ENCODE results near the gene TIGD3. TPM values are rescaled to one million over a fixed set of nuclear protein-coding genes. Genes with fewer than 3 reads are reported as not detected.

TIGD3 gene
- total and polyA plus RNA-seq, 2 of the 13 experiments (the other 11 are each of a cell fraction or from before 2014, with no cell fraction given): 0.49 to 4.9 TPM

GRCh38 chr11:65315866-65316226, 38.7 kb upstream of the TIGD3 start (continued):
- 0 out of 2 replicates have a peak, but pooled peaks have one; percentile 16 for TF ChIP-seq KDM5A (IDR thresholded peaks at IDR 0.05; ENCODE audit: borderline replicate concordance, low read length)

- peaks cover 33% of the 10 kb centered on the region for H3K79me2 ChIP-seq (ENCODE audit: insufficient read depth, low read length)
- no peak overlapping the region for H2AFZ ChIP-seq (ENCODE audit: low read length)
Observed at GRCh38 chr11:65316227-65317024, 38.1 kb upstream of the TIGD3 start.

More at GRCh38 chr11:65316227-65317024, 38.1 kb upstream of the TIGD3 start:
- H3K9me3 ChIP-seq (ENCODE audit: low read length): no peaks in the 10 kb centered on the region
- FAIRE-seq (no peak), ATAC-seq (no peak), DNase-seq (ENCODE audit: low spot score) (no peak)
- BruUV-seq (replicated peaks): no TSS peak
- H3K4me1 ChIP-seq (ENCODE audit: insufficient read depth, low read length): peaks cover 48% of the 10 kb centered on the region
- peak overlapping the region; percentile 88 for H3K4me2 ChIP-seq (ENCODE audit: low read depth, low read length)
- H3K4me3 ChIP-seq (replicated peaks in 1 of 3; ENCODE audit: insufficient read depth in 1 of 3, low read depth in 2 of 3, low read length in 3 of 3): peak overlapping the region in 2 of 3 experiments; percentile 88 to 95; a peak in 4 of 6 replicates
- TF ChIP-seq ZBTB20 (CRISPR knock-in tag; IDR thresholded peaks at IDR 0.05; ENCODE audit: borderline replicate concordance, low read depth) (0 out of 2 replicates have a peak, but pooled peaks have one; percentile 44), AGO2 (optimal IDR thresholded peaks at IDR 0.05; ENCODE audit: low read depth, low read length) (peak; percentile 56), ZNF678 (CRISPR knock-in tag; IDR thresholded peaks at IDR 0.05) (no peak), ATAD3A (CRISPR knock-in tag; IDR thresholded peaks at IDR 0.05) (no peak), ATF7 (IDR thresholded peaks at IDR 0.05) (peak; percentile 93), ATF7 (CRISPR knock-in tag; IDR thresholded peaks at IDR 0.05) (no peak)
- H4K20me1 ChIP-seq (ENCODE audit: insufficient read depth, low read length): peaks cover 20% of the 10 kb centered on the region; the same call in 1 of the 2 replicates
- peak overlapping the region; percentile 44 for H3K9ac ChIP-seq (ENCODE audit: insufficient read depth, low read depth, low read length)
- no peaks in the 10 kb centered on the region for H3K27me3 ChIP-seq (ENCODE audit: control insufficient read depth in 1 of 2, insufficient read depth in 2 of 2, low read length in 2 of 2)
- peaks cover 2 to 12% of the 10 kb centered on the region in 2 experiments; a peak in 2 of 5 replicates for H3K36me3 ChIP-seq (replicated peaks in 1 of 2; ENCODE audit: control insufficient read depth in 1 of 2, insufficient read depth in 2 of 2, low read length in 2 of 2)
- in situ Hi-C loops (cut with HindIII; ENCODE audit: extremely low pct_ligation_motif_present, low pct_unique_long_range_greater_than_20kb): loop anchor here (5.0 kb wide), 1 partner anchor 39 kb away; no protein-coding TSS in a partner anchor
- WGBS (ENCODE audit: low lambda C conversion rate): 75% methylated on average over 15 of the region's 20 CpGs
- POLR2A ChIA-PET: interaction anchor here (0.7 to 5.5 kb wide), 9 partner anchors 8 to 181 kb away, joined by 3 to 114 read pairs (median 25); partner anchors contain the start of genes DPF2 and POLA2
- peak overlapping the region; percentile 35 for H3K27ac ChIP-seq (ENCODE audit: extremely low read length, insufficient read depth, low read length)
- CTCF ChIA-PET (ENCODE audit: low intra/inter-chr PET ratio, low total read pairs): interaction anchor here (0.7 to 4.6 kb wide), 6 partner anchors 10 to 91 kb away, joined by 3 to 139 read pairs (median 7); no protein-coding TSS in a partner anchor
- intact Hi-C loops (cut with micrococcal nuclease; ENCODE audit: unreplicated experiment): no loop called here
